ENCODE data around the gene CSF2RB. TPM values are rescaled to one million over a fixed set of nuclear protein-coding genes. Genes with fewer than 3 reads are reported as not detected.
"Not testable (repeated sequence)": the region's sequence is repeated elsewhere in the genome, so short reads cannot be mapped to it uniquely, and the experiment has no call there.

The CSF2RB gene
- total and polyA plus RNA-seq, 2 experiments from 2014 or later = 2.6 to 4.1 TPM

GRCh38 chr22:36988075-36988832, 74.8 kb downstream of the CSF2RB start:
- Histone ChIP-seq H3K9me2 (ENCODE audit: insufficient read depth) (no peaks in the 10 kb centered on the region), H3K27me3 (replicated peaks; ENCODE audit: insufficient read depth) (peaks cover 43% of the 10 kb centered on the region), H3K9ac (no peak overlapping the region), H3K4me3 (no peak overlapping the region), H3F3A (ENCODE audit: insufficient read depth) (no peaks in the 10 kb centered on the region), H3K36me3 (ENCODE audit: low read depth) (no peaks in the 10 kb centered on the region), H3K4me2 (ENCODE audit: unreplicated experiment) (no peak overlapping the region), H3K9me3 (ENCODE audit: low read depth) (no peaks in the 10 kb centered on the region), H2AFZ (no peak overlapping the region), H3K27ac (no peak overlapping the region), H3K4me1 (ENCODE audit: insufficient read depth) (no peaks in the 10 kb centered on the region), H4K20me1 (ENCODE audit: insufficient read depth) (no peaks in the 10 kb centered on the region), H3K79me2 (ENCODE audit: insufficient read depth) (no peaks in the 10 kb centered on the region)
- DNase-seq = no peak
- in situ Hi-C loops (cut with MboI) = loop anchor here (10.0 kb wide), 1 partner anchor 203 kb away; no protein-coding TSS in a partner anchor
- TF ChIP-seq EZH2phosphoT487 (IDR thresholded peaks at IDR 0.05; ENCODE audit: insufficient read depth, low read depth) = no peak
- no peak for TF ChIP-seq EZH2 (IDR thresholded peaks at IDR 0.05; ENCODE audit: insufficient read depth, poor library complexity, severe bottlenecking)
- 26 to 31% methylated on average over 12 of the region's 12 CpGs for WGBS, 2 experiments (ENCODE audit: low coverage in 1 of 2, low lambda C conversion rate in 2 of 2, missing lambda C conversion rate in 2 of 2)

GRCh38 chr22:36989012-36989411, 75.6 kb downstream of the CSF2RB start:
- H3F3A ChIP-seq (ENCODE audit: insufficient read depth); H3K4me2 ChIP-seq (ENCODE audit: unreplicated experiment); H3K4me1 ChIP-seq (ENCODE audit: insufficient read depth); H4K20me1 ChIP-seq (ENCODE audit: insufficient read depth); H3K9ac ChIP-seq; H3K79me2 ChIP-seq (ENCODE audit: insufficient read depth); H3K9me2 ChIP-seq (ENCODE audit: insufficient read depth); H3K36me3 ChIP-seq (ENCODE audit: low read depth); H3K4me3 ChIP-seq; H3K9me3 ChIP-seq (ENCODE audit: low read depth); DNase-seq; H2AFZ ChIP-seq; H3K27ac ChIP-seq: not testable (repeated sequence)
- H3K27me3 ChIP-seq (replicated peaks; ENCODE audit: insufficient read depth) = peaks cover 47% of the 10 kb centered on the region
- in situ Hi-C loops (cut with MboI) = loop anchor here (10.0 kb wide), 1 partner anchor 204 kb away; no protein-coding TSS in a partner anchor
- 73 to 78% methylated on average over 4 of the region's 4 CpGs for WGBS, 2 experiments (ENCODE audit: low coverage in 1 of 2, low lambda C conversion rate in 2 of 2, missing lambda C conversion rate in 2 of 2)

Other genes with a start within 250 kb of the CSF2RB start
- not detected in 2 replicates for gene CACNG2, start 209.9 kb upstream of the CSF2RB start, total RNA-seq (2014; rRNA removed; shearing (Covaris generic))
- gene CACNG2, start 209.9 kb upstream of the CSF2RB start, polyA plus RNA-seq (2016; fragmentation: Nextera tagmentation; extraction: Ambion mirVana) = not detected in 2 replicates
- gene IFT27, start 137.5 kb upstream of the CSF2RB start, total RNA-seq (2014; rRNA removed; shearing (Covaris generic)) = 10.1 and 29.5 TPM in 2 replicates
- gene IFT27, start 137.5 kb upstream of the CSF2RB start, polyA plus RNA-seq (2016; fragmentation: Nextera tagmentation; extraction: Ambion mirVana) = 28.6 and 28.8 TPM in 2 replicates
- not detected in 2 replicates for gene PVALB, start 96.6 kb upstream of the CSF2RB start, total RNA-seq (2014; rRNA removed; shearing (Covaris generic))
- gene PVALB, start 96.6 kb upstream of the CSF2RB start, polyA plus RNA-seq (2016; fragmentation: Nextera tagmentation; extraction: Ambion mirVana) = not detected in 2 replicates
- gene NCF4, start 52.6 kb upstream of the CSF2RB start, total RNA-seq (2014; rRNA removed; shearing (Covaris generic)) = not detected in 2 replicates
- gene NCF4, start 52.6 kb upstream of the CSF2RB start, polyA plus RNA-seq (2016; fragmentation: Nextera tagmentation; extraction: Ambion mirVana) = 0.18 TPM in 1 of 2 replicates, not detected in the other
- gene TST, start 105.8 kb downstream of the CSF2RB start, total RNA-seq (2014; rRNA removed; shearing (Covaris generic)) = 44.5 and 46.7 TPM in 2 replicates
- 16.9 and 17.2 TPM in 2 replicates for gene TST, start 105.8 kb downstream of the CSF2RB start, polyA plus RNA-seq (2016; fragmentation: Nextera tagmentation; extraction: Ambion mirVana)
- 68.2 and 72.0 TPM in 2 replicates for gene MPST, start 106.1 kb downstream of the CSF2RB start, total RNA-seq (2014; rRNA removed; shearing (Covaris generic))
- 48.5 and 50.1 TPM in 2 replicates for gene MPST, start 106.1 kb downstream of the CSF2RB start, polyA plus RNA-seq (2016; fragmentation: Nextera tagmentation; extraction: Ambion mirVana)
- 54.8 and 59.6 TPM in 2 replicates for gene KCTD17, start 138.1 kb downstream of the CSF2RB start, total RNA-seq (2014; rRNA removed; shearing (Covaris generic))
- gene KCTD17, start 138.1 kb downstream of the CSF2RB start, polyA plus RNA-seq (2016; fragmentation: Nextera tagmentation; extraction: Ambion mirVana) = 41.6 and 45.7 TPM in 2 replicates
- not detected in 2 replicates for gene TMPRSS6, start 196.1 kb downstream of the CSF2RB start, total RNA-seq (2014; rRNA removed; shearing (Covaris generic))
- gene TMPRSS6, start 196.1 kb downstream of the CSF2RB start, polyA plus RNA-seq (2016; fragmentation: Nextera tagmentation; extraction: Ambion mirVana) = 0.05 and 0.08 TPM in 2 replicates
- not detected in 2 replicates for gene IL2RB, start 236.3 kb downstream of the CSF2RB start, total RNA-seq (2014; rRNA removed; shearing (Covaris generic))
- gene IL2RB, start 236.3 kb downstream of the CSF2RB start, polyA plus RNA-seq (2016; fragmentation: Nextera tagmentation; extraction: Ambion mirVana) = 0.15 and 0.19 TPM in 2 replicates